22Rv1 (cell line): Measurements from ENCODE around the gene CAMTA1.

Experiments used
- CTCF ChIP-seq: fragments of 450-650 bp; IDR thresholded peaks from 2 replicates; pipeline ENCODE4 v1.5.1; 2017; ENCODE audit warnings: mild to moderate bottlenecking
- ZFX ChIP-seq: fragments of 450-650 bp; IDR thresholded peaks from 2 replicates; pipeline ENCODE4 v1.6.1; 2017; ENCODE audit warnings: antibody characterized with exemption, borderline replicate concordance

- TF ChIP-seq CTCF (no peak), ZFX (no peak)
Measured at GRCh38 chr1:7046314-7046713, 261.1 kb downstream of the CAMTA1 start.
